ENCODE results near the gene FBXO17.
"Not testable (repeated sequence)": the region's sequence is repeated elsewhere in the genome, so short reads cannot be mapped to it uniquely, and the experiment has no call there.

The FBXO17 gene

DNA sequence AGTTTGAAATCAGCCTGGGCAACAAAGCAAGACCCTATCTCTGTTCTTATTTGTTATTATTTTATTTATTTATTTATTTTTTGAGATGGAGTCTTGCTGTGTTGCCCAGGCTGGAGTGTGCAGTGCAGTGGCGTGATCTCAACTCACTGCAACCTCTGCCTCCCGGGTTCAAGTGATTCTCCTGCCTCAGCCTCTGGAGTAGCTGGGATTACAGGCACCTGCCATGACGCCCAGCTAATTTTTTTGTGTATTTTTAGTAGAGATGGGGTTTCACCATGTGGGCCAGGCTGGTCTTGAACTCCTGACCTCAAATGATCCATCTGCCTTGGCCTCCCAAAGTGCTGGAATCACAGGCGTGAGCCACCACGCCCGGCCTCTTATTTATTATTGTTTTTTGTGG, 12.2 kb upstream of the FBXO17 start:
- H3K27ac ChIP-seq (ENCODE audit: low read depth, low read length); H3K4me2 ChIP-seq (ENCODE audit: low read length): not testable (repeated sequence)

DNA sequence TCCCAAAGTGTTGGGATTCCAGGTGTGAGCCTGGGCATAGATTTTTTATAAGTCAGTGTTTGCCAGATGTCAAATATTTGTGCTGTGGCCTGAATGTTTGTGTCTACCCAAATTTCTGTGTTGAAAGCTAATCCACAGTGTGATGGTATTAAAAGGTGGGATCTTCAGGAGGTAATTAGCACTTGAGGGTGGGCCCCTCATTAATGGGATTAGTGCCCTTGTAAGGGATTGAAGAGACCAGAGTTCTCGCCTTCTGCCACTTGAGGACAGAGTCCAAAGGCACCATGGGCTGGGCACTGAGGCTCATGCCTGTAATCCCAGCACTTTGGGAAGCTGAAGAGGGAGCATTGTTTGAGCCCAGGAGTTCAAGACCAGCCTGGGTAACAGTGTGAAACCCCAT, 9.7 kb upstream of the FBXO17 start:
- no peaks in the 10 kb centered on the region for H4K20me1 ChIP-seq (ENCODE audit: control insufficient read depth, insufficient read depth, low read depth, low read length)
- TF ChIP-seq EZH2phosphoT487 (IDR thresholded peaks at IDR 0.05; ENCODE audit: borderline replicate concordance, low read length): no peak
- TF ChIP-seq, protein P1, sequence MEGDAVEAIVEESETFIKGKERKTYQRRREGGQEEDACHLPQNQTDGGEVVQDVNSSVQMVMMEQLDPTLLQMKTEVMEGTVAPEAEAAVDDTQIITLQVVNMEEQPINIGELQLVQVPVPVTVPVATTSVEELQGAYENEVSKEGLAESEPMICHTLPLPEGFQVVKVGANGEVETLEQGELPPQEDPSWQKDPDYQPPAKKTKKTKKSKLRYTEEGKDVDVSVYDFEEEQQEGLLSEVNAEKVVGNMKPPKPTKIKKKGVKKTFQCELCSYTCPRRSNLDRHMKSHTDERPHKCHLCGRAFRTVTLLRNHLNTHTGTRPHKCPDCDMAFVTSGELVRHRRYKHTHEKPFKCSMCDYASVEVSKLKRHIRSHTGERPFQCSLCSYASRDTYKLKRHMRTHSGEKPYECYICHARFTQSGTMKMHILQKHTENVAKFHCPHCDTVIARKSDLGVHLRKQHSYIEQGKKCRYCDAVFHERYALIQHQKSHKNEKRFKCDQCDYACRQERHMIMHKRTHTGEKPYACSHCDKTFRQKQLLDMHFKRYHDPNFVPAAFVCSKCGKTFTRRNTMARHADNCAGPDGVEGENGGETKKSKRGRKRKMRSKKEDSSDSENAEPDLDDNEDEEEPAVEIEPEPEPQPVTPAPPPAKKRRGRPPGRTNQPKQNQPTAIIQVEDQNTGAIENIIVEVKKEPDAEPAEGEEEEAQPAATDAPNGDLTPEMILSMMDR (IDR thresholded peaks at IDR 0.05; ENCODE audit: low read depth, low read length, poor library complexity, severe bottlenecking): no peak
- no peak overlapping the region for H3K4me2 ChIP-seq (ENCODE audit: low read length)
- H3K79me2 ChIP-seq (ENCODE audit: control insufficient read depth, low read length): no peaks in the 10 kb centered on the region
- no peaks in the 10 kb centered on the region for H3K4me1 ChIP-seq (ENCODE audit: control insufficient read depth, low read length)
- H3K27me3 ChIP-seq (ENCODE audit: control insufficient read depth, low read length): peaks cover 3% of the 10 kb centered on the region; the same call in 1 of the 2 replicates
- no peaks in the 10 kb centered on the region for H3F3A ChIP-seq (ENCODE audit: control insufficient read depth, insufficient read depth)
- no peaks in the 10 kb centered on the region for H3K36me3 ChIP-seq (ENCODE audit: control insufficient read depth, low read length)
- H3K4me3 ChIP-seq (ENCODE audit: low read length): no peak overlapping the region
- peaks cover 9% of the 10 kb centered on the region; the same call in 1 of the 2 replicates for H3K9me3 ChIP-seq (ENCODE audit: control insufficient read depth, insufficient read depth, low read length)
- H3K9me2 ChIP-seq (replicated peaks; ENCODE audit: control insufficient read depth, low read length): no peaks in the 10 kb centered on the region
- H3K27ac ChIP-seq (ENCODE audit: low read depth, low read length): no peak overlapping the region

More for the DNA sequence above, 12.2 kb upstream of the FBXO17 start:
- H3K9me2 ChIP-seq (replicated peaks; ENCODE audit: control insufficient read depth, low read length); H3K4me1 ChIP-seq (ENCODE audit: control insufficient read depth, low read length); H3K79me2 ChIP-seq (ENCODE audit: control insufficient read depth, low read length); H3K36me3 ChIP-seq (ENCODE audit: control insufficient read depth, low read length); H4K20me1 ChIP-seq (ENCODE audit: control insufficient read depth, insufficient read depth, low read depth, low read length); H3K4me3 ChIP-seq (ENCODE audit: low read length); H3K27me3 ChIP-seq (ENCODE audit: control insufficient read depth, low read length); H3F3A ChIP-seq (ENCODE audit: control insufficient read depth, insufficient read depth); H3K9me3 ChIP-seq (ENCODE audit: control insufficient read depth, insufficient read depth, low read length): not testable (repeated sequence)

DNA sequence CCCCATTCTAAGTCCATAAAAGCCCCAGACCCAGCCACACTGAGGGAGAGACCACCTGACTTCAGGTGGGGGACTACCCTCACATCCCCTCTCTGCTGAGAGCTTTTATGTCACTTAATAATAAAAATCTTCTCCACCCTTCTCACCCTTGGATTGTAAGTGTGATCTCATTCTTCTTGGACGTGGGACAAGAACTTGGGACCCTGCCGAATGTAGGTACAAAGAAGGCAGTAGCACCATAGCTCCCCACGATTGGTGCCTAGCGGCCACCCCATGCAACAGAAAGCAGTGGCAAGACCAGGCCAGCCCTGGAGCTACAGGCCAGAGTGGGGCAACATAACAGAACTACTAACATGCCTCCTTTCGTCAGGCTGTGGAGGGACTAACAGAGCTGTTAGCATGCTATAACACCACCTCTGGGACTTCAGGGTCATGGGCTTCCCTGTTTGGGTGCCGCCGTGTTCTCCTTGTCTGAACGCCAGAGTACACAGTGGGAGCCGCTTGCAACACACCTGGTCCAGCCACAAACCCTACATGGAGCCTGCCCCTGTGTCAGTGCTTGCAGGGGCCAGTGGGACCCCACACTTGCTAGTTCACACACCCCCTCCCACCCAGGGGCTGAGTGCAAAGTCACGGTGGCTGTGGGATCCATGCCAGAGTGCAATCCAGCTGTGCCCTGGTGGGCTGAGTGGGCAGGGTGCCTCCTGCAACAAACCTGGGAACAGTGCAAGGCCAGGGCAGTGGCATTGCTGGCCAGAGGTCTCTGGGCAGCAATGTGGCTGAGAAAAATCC, 5.2 kb upstream of the FBXO17 start:
- Histone ChIP-seq H3K4me2 (ENCODE audit: low read length) (no peak overlapping the region), H3K27ac (ENCODE audit: low read depth, low read length) (no peak overlapping the region), H4K20me1 (ENCODE audit: control insufficient read depth, insufficient read depth, low read depth, low read length) (no peaks in the 10 kb centered on the region), H3K36me3 (ENCODE audit: control insufficient read depth, low read length) (no peaks in the 10 kb centered on the region), H3K4me3 (ENCODE audit: low read length) (no peak overlapping the region), H3K9me3 (ENCODE audit: control insufficient read depth, insufficient read depth, low read length) (peaks cover 9% of the 10 kb centered on the region; the same call in 1 of the 2 replicates), H3F3A (ENCODE audit: control insufficient read depth, insufficient read depth) (no peaks in the 10 kb centered on the region), H3K79me2 (ENCODE audit: control insufficient read depth, low read length) (no peaks in the 10 kb centered on the region), H3K9me2 (replicated peaks; ENCODE audit: control insufficient read depth, low read length) (no peaks in the 10 kb centered on the region), H3K27me3 (ENCODE audit: control insufficient read depth, low read length) (no peaks in the 10 kb centered on the region; the same call in 1 of the 2 replicates), H3K4me1 (ENCODE audit: control insufficient read depth, low read length) (no peaks in the 10 kb centered on the region)
- TF ChIP-seq, protein P1 (IDR thresholded peaks at IDR 0.05; ENCODE audit: low read depth, low read length, poor library complexity, severe bottlenecking): no peak
- no peak for TF ChIP-seq EZH2phosphoT487 (IDR thresholded peaks at IDR 0.05; ENCODE audit: borderline replicate concordance, low read length)

DNA sequence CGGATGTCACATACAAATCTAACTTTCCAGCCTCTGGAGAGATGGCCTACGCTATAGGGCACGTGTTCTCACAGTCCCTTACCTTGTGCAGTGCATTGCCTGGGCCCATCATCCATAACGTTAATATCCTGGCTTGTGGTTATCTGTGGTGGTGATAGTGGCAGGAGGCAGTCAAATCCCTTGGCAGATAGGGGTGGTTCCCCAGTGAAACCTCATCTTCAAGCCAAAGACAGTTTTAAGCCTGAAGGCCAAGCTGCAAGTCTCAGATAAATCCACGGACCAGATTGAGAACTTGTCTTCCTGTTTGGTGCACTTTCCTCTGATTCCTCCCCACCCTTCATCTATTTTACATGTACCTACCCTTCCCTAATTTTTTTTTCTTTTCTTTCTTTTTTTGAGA, 4.3 kb upstream of the FBXO17 start:
- Histone ChIP-seq H3K9me3 (ENCODE audit: control insufficient read depth, insufficient read depth, low read length) (peaks cover 9% of the 10 kb centered on the region; the same call in 1 of the 2 replicates), H4K20me1 (ENCODE audit: control insufficient read depth, insufficient read depth, low read depth, low read length) (no peaks in the 10 kb centered on the region), H3K4me1 (ENCODE audit: control insufficient read depth, low read length) (no peaks in the 10 kb centered on the region), H3K4me2 (ENCODE audit: low read length) (no peak overlapping the region), H3K4me3 (ENCODE audit: low read length) (no peak overlapping the region), H3K27me3 (ENCODE audit: control insufficient read depth, low read length) (no peaks in the 10 kb centered on the region; the same call in 1 of the 2 replicates), H3K27ac (ENCODE audit: low read depth, low read length) (no peak overlapping the region), H3F3A (ENCODE audit: control insufficient read depth, insufficient read depth) (no peaks in the 10 kb centered on the region), H3K36me3 (ENCODE audit: control insufficient read depth, low read length) (no peaks in the 10 kb centered on the region), H3K9me2 (replicated peaks; ENCODE audit: control insufficient read depth, low read length) (no peaks in the 10 kb centered on the region), H3K79me2 (ENCODE audit: control insufficient read depth, low read length) (no peaks in the 10 kb centered on the region)
- TF ChIP-seq EZH2phosphoT487 (IDR thresholded peaks at IDR 0.05; ENCODE audit: borderline replicate concordance, low read length): no peak
- TF ChIP-seq, protein P1 (IDR thresholded peaks at IDR 0.05; ENCODE audit: low read depth, low read length, poor library complexity, severe bottlenecking): no peak
